ENCODE measurements around the gene RUVBL2.
"Not testable (repeated sequence)": the region's sequence is repeated elsewhere in the genome, so short reads cannot be mapped to it uniquely, and the experiment has no call there.

- not testable (repeated sequence) for TF ChIP-seq CTCF, POLR2A (IDR thresholded peaks at IDR 0.05)
Observed at GRCh38 chr19:49025088-49025487, 31.4 kb downstream of the RUVBL2 start.

All from prostate gland (tissue), 2 donors.